NOMO-1 treated with dmso at 0.1 percent for 144 hours (cell line): ENCODE data around the gene MAP3K1.
"Not testable (repeated sequence)": the region's sequence is repeated elsewhere in the genome, so short reads cannot be mapped to it uniquely, and the experiment has no call there.

ENCODE experiments used
- DNase-seq: peaks from one replicate; lab custom pipeline; 2025; ENCODE audit not compliant: unreplicated experiment; lab: John Stamatoyannopoulos, UW

MAP3K1 gene

DNA sequence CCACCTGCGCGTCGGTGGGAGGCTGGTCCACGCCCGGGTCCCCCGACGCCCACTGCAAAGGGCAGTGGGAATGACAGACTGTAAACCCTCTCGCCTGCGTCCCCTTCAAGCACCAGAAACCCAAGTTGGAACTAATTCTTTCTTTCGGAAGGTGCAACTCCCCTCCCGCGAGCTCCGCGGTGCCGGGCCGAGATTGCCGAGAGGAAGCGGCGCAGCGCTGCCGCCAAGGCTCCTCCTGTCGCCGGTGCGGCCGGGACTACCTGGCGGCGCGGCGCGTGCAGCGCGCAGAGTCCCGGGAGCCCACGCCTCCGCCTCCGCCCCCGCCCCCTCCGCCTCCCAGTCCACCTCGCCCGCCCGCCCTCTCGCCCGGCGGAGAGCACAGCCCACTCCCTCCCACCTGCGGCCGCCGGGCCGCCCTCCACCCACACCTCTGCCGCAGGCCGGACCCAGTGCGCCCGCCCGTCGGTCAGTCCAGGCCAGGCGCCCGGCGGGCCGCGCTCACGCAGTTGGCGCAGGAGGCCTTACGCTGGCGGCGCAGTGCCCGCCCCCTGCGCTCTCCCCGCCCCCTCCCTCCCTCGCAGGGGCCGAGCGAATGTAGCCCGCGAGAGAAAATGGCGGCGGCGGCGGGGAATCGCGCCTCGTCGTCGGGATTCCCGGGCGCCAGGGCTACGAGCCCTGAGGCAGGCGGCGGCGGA is at the start of gene MAP3K1:
MAP3K1 (plus strand) TSS at position 587 of the 695 bp plus-strand sequence; CDS start at position 612, 25 bp downstream.
- peak; percentile 69 for DNase-seq

GRCh38 chr5:56766926-56767325 is 48.4 kb upstream of the MAP3K1 start:
- no peak for DNase-seq

- DNase-seq, result no peak
These were observed 45.3 kb upstream of the MAP3K1 start for GRCh38 chr5:56769875-56770604.

- no peak for DNase-seq
These were observed 42.6 kb upstream of the MAP3K1 start for GRCh38 chr5:56772767-56773166.

DNA sequence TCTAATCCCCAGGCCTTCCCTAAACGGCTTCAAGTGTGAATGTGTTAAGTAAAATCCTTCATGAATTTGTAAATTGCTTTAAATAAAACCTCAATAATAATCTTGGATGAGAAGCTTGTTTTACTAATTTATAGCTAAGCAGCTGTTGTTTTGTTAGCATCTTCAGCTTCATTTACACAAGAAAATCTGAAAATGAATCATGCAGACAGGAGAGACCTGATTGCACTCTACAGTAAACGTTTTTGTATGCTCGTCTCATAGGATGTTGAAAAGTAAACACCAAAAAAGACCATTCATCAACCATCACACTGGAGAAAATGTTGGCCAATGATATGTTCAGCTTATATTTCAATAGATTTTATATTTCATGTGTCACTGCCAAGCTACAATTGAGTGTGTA is 40.4 kb upstream of the MAP3K1 start:
- no peak for DNase-seq

DNA sequence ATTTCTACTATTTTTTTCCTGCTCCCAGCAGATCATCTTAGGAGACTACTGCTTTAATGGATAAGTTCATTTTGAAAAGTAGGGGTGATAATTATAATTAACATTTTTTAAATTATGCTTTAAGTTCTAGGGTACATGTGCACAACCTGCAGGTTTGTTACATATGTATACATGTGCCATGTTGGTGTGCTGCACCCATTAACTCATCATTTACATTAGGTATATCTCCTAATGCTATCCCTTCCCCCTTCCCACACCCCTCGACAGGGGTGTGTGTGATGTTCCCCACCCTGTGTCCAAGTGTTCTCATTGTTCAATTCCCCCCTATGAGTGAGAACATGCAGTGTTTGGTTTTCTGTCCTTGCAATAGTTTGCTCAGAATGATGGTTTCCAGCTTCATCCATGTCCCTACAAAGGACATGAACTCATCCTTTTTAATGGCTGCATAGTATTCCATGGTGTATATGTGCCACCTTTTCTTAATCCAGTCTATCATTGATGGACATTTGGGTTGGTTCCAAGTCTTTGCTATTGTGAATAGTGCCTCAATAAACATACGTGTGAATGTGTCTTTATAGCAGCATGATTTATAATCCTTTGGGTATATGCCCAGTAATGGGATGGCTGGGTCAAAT is 39.0 kb upstream of the MAP3K1 start:
- DNase-seq, result not testable (repeated sequence)

GRCh38 chr5:56783261-56783660 is 32.1 kb upstream of the MAP3K1 start:
- no peak for DNase-seq

GRCh38 chr5:56786346-56786745 is 29.0 kb upstream of the MAP3K1 start:
- no peak for DNase-seq

DNA sequence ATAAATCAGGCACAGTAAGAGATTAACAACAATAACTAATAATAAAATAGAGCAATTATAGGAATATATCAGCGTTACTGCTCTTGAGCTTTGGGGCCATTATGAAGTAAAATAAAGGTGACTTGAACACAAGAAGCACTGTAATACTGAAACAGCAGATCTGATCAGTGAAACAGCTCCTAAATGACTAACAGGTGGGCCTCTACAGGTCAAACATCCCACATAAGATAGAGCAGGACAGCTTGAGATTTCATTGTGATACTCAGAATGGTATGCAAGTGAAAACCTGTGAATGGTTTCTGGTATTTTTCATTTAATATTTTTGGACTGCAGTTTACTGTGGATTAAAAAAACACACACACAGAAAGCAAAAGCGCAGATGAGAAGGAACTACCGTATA is 24.0 kb upstream of the MAP3K1 start:
- no peak for DNase-seq

- no peak for DNase-seq
These were observed 16.8 kb upstream of the MAP3K1 start for GRCh38 chr5:56798521-56798920.

DNA sequence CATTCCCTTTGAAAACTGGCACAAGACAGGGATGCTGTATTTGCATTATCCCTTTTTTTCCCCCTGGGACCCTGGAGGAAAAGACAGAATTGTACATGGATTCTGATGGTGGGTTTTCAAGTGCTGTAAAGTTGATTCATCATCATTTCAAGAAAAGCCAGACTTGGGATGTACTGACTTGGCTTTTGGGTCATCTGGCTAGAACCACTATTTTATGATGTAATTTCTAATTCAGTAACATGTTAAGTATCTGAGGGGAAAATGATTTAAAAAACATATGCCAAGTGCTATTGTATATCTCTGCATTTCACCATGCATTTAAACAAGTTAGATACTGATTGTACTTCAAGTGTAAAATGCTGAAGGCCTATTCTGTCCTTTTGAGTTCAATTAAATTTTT is 15.2 kb upstream of the MAP3K1 start:
- no peak for DNase-seq

DNA sequence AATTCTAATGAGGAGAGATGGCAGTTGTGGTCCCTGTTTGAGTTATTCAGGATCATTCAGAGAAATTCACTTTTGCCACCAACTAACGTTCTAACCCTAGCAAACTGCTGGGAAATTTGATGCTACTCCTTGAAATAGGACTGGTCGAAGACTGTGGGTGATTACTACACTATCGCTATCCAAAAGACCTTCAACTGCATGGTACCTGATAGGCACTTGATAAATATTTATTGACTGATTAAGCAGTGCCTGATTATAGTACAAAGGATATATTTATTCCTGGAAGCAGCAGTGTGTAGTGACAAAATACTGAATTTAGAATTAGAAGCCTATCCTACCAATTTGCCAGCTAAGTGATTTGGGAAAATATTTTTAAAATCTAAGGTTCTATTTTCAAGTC is 14.1 kb upstream of the MAP3K1 start:
- no peak for DNase-seq

DNA sequence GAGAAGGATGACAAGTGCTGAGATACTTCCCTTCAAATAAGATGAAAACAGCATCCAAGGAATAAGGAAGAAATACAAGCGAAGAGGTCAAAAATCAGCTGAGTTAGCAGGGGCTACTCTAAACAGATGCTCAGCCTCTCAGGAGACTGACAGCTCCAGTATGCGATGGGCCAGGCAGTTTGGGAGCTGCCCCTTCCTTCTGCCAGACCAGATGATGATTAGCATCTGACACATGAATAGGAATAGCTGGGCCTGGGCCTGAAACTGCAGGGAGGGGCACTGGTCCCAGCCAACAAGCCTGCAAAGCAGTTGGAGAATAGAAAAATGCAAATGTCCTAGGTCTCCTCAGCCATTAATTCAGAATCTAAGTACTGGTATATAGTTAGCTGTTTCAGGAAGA is 13.1 kb upstream of the MAP3K1 start:
- no peak for DNase-seq

DNA sequence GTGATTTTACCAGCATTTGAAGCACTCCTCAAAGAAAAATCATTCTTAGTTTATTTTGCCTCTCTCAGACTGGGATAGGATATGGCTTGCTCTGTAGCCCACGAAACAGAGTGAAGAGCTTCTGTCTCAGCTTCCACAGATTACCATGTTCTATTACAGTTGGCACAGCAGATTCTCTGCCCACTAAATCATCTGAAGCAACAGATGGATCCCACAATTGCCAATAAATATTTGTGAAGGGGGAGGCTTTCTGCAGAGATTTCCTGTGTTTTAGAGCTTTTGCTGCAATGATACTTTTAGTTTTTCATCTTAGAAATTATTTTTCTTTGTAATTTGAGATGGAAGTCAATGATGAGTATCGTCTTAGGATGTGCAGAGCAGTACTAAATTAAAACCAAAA is 12.3 kb upstream of the MAP3K1 start:
- no peak for DNase-seq

DNA sequence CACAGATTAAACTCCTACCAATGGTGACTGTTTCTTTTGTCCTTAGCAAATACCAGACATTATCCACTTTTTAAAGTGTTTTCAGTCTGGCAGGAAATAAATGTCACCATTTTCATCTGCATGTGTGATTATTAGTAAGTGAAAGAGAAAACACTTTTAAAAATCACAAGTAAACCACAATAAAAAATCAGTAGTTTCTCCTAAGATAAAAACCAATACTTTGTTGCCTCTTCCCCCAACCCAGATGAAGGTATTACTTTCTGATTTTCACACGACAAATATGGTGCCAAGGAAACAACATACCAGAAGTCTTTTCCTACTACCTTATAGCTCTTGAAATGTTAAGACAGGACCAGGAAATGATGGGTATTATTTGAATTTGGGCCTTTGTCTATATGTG is 11.5 kb upstream of the MAP3K1 start:
- DNase-seq, result no peak

- no peak for DNase-seq
These were observed 7.7 kb upstream of the MAP3K1 start for GRCh38 chr5:56807679-56808078.

DNA sequence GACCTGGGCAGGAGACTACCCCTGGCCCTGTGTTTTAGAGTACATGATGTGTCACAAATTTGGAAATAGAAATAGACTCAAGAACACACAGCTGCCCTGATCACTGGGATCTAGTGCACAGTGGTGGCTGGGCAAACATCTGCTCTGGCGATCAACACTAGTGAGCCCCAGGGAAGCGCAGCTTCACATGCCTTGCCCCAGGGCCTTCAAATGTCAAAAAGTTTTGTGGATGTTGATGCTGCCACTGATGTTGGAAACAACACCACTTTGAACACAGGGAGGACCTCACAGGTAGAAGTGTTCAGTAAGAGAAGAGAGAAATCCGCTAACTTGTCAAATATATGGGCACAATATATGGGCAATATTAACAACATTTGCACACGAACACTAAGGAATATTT is 7.1 kb upstream of the MAP3K1 start:
- DNase-seq, result no peak

DNA sequence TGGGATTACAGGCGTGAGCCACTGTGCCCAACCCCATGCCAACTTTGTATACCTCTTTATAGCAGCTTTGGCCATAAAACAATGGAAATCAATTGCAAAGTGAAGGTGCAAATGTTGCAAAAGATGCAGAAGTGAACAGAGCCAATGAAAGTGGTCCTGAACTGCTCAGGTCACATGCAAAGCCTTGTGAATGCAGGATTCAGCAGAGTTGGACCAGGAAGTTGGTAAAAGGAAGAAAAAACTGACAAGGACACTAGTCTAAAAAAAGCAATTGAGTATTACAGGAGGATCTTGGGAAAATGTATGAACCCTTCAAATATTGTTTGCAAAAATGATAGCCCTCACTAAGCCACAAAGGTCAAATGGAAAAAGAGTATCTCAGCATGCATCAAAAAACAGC is 4.5 kb upstream of the MAP3K1 start:
- DNase-seq, result no peak

GRCh38 chr5:56812110-56812509 is 3.2 kb upstream of the MAP3K1 start:
- DNase-seq, result no peak

GRCh38 chr5:56813302-56813701 is 2.0 kb upstream of the MAP3K1 start:
- no peak for DNase-seq

DNA sequence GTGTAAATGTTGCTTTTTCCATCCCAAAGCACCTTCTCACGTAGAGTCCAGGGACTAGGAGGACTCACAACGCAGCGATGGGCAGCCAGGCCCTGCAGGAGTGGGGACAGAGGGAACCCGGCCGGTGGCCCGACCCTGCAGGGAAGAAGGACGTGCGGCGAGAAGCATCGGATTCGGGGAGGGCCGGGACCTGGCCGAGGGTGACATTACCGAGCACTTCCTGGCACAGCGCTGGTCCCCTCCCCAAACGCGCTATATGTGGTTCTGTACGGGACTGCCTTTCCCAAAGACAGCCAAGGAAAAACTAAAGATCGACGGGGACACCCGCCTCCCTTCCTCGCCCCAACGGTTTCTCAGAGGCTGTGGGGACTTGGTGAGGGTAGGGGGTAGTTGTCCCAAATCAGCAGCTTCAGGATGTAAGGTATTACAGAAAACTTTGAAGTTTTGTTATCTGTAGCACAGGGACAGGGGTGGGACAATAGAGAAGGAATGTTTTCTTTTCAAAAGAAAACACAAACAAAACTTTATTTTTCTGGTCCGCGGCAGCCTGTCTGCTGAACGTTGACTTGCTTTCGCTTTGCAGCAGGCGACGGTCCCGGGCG is 887 bp upstream of the MAP3K1 start:
- no peak for DNase-seq
